ENCODE measurements around the gene STAM2.
"Not testable (repeated sequence)": the region's sequence is repeated elsewhere in the genome, so short reads cannot be mapped to it uniquely, and the experiment has no call there.

STAM2 gene

GRCh38 chr2:152097290-152097800 is 78.2 kb downstream of the STAM2 start:
- no peak for TF ChIP-seq CTCF (IDR thresholded peaks at IDR 0.05; ENCODE audit: extremely low read depth, insufficient read depth, missing control alignments)
- DNase-seq (ENCODE audit: low spot score): no peak
- in situ Hi-C loops (cut with MboI; ENCODE audit: low pct_unique_long_range_greater_than_20kb, low sequenced_read_pairs, unreplicated experiment): no loop called here

- DNase-seq (ENCODE audit: low spot score): no peak
- in situ Hi-C loops (cut with MboI; ENCODE audit: low pct_unique_long_range_greater_than_20kb, low sequenced_read_pairs, unreplicated experiment): no loop called here
- TF ChIP-seq CTCF (IDR thresholded peaks at IDR 0.05; ENCODE audit: extremely low read depth, insufficient read depth, missing control alignments): no peak
Measured at GRCh38 chr2:152095146-152095545, 80.4 kb downstream of the STAM2 start.

- TF ChIP-seq CTCF (IDR thresholded peaks at IDR 0.05; ENCODE audit: extremely low read depth, insufficient read depth, missing control alignments): no peak
- no peak for DNase-seq (ENCODE audit: low spot score)
- in situ Hi-C loops (cut with MboI; ENCODE audit: low pct_unique_long_range_greater_than_20kb, low sequenced_read_pairs, unreplicated experiment): no loop called here
Measured at GRCh38 chr2:152094014-152094413, 81.5 kb downstream of the STAM2 start.

- TF ChIP-seq CTCF (IDR thresholded peaks at IDR 0.05; ENCODE audit: extremely low read depth, insufficient read depth, missing control alignments): no peak
- no peak for DNase-seq (ENCODE audit: low spot score)
- in situ Hi-C loops (cut with MboI; ENCODE audit: low pct_unique_long_range_greater_than_20kb, low sequenced_read_pairs, unreplicated experiment): no loop called here
Measured at GRCh38 chr2:152093464-152093863, 82.1 kb downstream of the STAM2 start.

GRCh38 chr2:152092095-152092494 is 83.5 kb downstream of the STAM2 start:
- in situ Hi-C loops (cut with MboI; ENCODE audit: low pct_unique_long_range_greater_than_20kb, low sequenced_read_pairs, unreplicated experiment): no loop called here
- DNase-seq (ENCODE audit: low spot score): no peak

GRCh38 chr2:152090726-152091125 is 84.8 kb downstream of the STAM2 start:
- DNase-seq (ENCODE audit: low spot score); in situ Hi-C loops (cut with MboI; ENCODE audit: low pct_unique_long_range_greater_than_20kb, low sequenced_read_pairs, unreplicated experiment): not testable (repeated sequence)

More at GRCh38 chr2:152092095-152092494, 83.5 kb downstream of the STAM2 start:
- no peak for TF ChIP-seq CTCF (IDR thresholded peaks at IDR 0.05; ENCODE audit: extremely low read depth, insufficient read depth, missing control alignments)

GRCh38 chr2:152089238-152089637 is 86.3 kb downstream of the STAM2 start:
- no peak for TF ChIP-seq CTCF (IDR thresholded peaks at IDR 0.05; ENCODE audit: extremely low read depth, insufficient read depth, missing control alignments)
- in situ Hi-C loops (cut with MboI; ENCODE audit: low pct_unique_long_range_greater_than_20kb, low sequenced_read_pairs, unreplicated experiment): no loop called here
- DNase-seq (ENCODE audit: low spot score): no peak
